C4-2B (cell line): Measurements from ENCODE around the gene OXTR.

Experiments
- H3K27ac ChIP-seq: fragments of 450-650 bp; 2 replicates; pipeline ENCODE4 v1.5.1; 2017
- CTCF ChIP-seq: fragments of 450-650 bp; conservative IDR thresholded peaks from 2 replicates; pipeline ENCODE4 v1.5.1; 2017; ENCODE audit warnings: mild to moderate bottlenecking
- ZFX ChIP-seq: fragments of 450-650 bp; IDR thresholded peaks from 2 replicates; pipeline ENCODE4 v1.6.1; 2017

Gene OXTR

GRCh38 chr3:8738639-8739038, 30.8 kb downstream of the OXTR start:
- TF ChIP-seq ZFX = no peak
- TF ChIP-seq CTCF = no peak
- no peak overlapping the region for H3K27ac ChIP-seq

- no peak overlapping the region for H3K27ac ChIP-seq
- TF ChIP-seq ZFX (no peak), CTCF (no peak)
These were observed 31.6 kb downstream of the OXTR start for GRCh38 chr3:8737823-8738222.

GRCh38 chr3:8737301-8737700, 32.1 kb downstream of the OXTR start:
- TF ChIP-seq ZFX (no peak), CTCF (no peak)
- no peak overlapping the region for H3K27ac ChIP-seq

GRCh38 chr3:8736436-8736835, 33.0 kb downstream of the OXTR start:
- no peak overlapping the region for H3K27ac ChIP-seq
- no peak for TF ChIP-seq CTCF

- TF ChIP-seq CTCF (no peak), ZFX (no peak)
- no peak overlapping the region for H3K27ac ChIP-seq
These were observed 34.5 kb downstream of the OXTR start for GRCh38 chr3:8734908-8735307.

- TF ChIP-seq CTCF (no peak), ZFX (no peak)
- no peak overlapping the region for H3K27ac ChIP-seq
These were observed 35.1 kb downstream of the OXTR start for GRCh38 chr3:8734137-8734878.

GRCh38 chr3:8733332-8734094, 35.9 kb downstream of the OXTR start, which contains the start of gene CAV3:
CAV3 (plus strand) TSS chr3:8733802; CDS start chr3:8733877, 75 bp downstream.
- no peak within 1 kb of the TSS for H3K27ac ChIP-seq
- TF ChIP-seq CTCF (no peak), ZFX (no peak)
